HCT116 (cell line): ENCODE measurements around the gene RPL21. TPM values are rescaled to one million over a fixed set of nuclear protein-coding genes. Genes with fewer than 3 reads are reported as not detected.
"Not testable (repeated sequence)": the region's sequence is repeated elsewhere in the genome, so short reads cannot be mapped to it uniquely, and the experiment has no call there.

ENCODE experiments used
- ATAC-seq: fragments of 200-7000 bp; cut with Tn5 transposase; 2 replicates; pipeline ENCODE4 v1.9.1; 2020; ENCODE audit warnings: mild to moderate bottlenecking, moderate library complexity
- BruUV-seq: library from RNA; stranded (reverse); fragments of 400-500 nt; replicated peaks from 2 replicates; lab custom pipeline; 2021; lab: Mats Ljungman, UMichigan
- CTCF ChIA-PET: fragments of 300-600 bp; sonication (Branson Sonifier 250); formaldehyde crosslinking; loops from one replicate; lab custom pipeline; 2021; ENCODE audit warnings: antibody characterized with exemption; lab: Charles Lee
- POLR2A ChIA-PET: fragments of 300-600, 350-600 bp; sonication (Branson Sonifier 250); formaldehyde crosslinking; loops from one replicate; lab custom pipeline; 2021; ENCODE audit warnings: antibody characterized with exemption; lab: Charles Lee
- RAD21 ChIA-PET, 2 experiments: fragments of 300-600 bp; sonication (Branson Sonifier 250); formaldehyde crosslinking; loops; one replicate each; lab custom pipeline; 2023; ENCODE audit warnings: low total read pairs in 2 of 2; ENCODE audit not compliant: uncharacterized antibody in 2 of 2, unreplicated experiment in 2 of 2, low non-redundant PET in 1 of 2; lab: Charles Lee
- DNase-seq: peaks from one replicate; pipeline ENCODE4 v3.0.0-alpha.2; 2010; ENCODE audit warnings: low read depth, low spot score
- H2AFZ ChIP-seq: fragments of 200-600 bp; shearing (Covaris generic), sonication (generic); 2 replicates; pipeline ENCODE4 v1.6.1; 2017; ENCODE audit warnings: low read depth, mixed run types, mixed read lengths, antibody characterized with exemption, low read length; ENCODE audit not compliant: poor library complexity, severe bottlenecking
- H3K27ac ChIP-seq: 2 replicates; pipeline ENCODE4 v1.5.1; 2012; ENCODE audit warnings: low read depth, low read length
- H3K27me3 ChIP-seq: fragments of 200-600 bp; sonication (generic); 2 replicates; pipeline ENCODE4 v1.6.1; 2016; ENCODE audit warnings: mixed run types, low read length, mixed read lengths; ENCODE audit not compliant: insufficient read depth
- H3K36me3 ChIP-seq, 2 experiments: fragments of 200-500 bp in 1 of 2; fragments of 200-600 bp in 1 of 2; sonication (Bioruptor generic) in 1 of 2; sonication (generic) in 1 of 2; 2 replicates each; pipeline versions ENCODE4 v1.5.1 to v1.6.1; 2014 to 2016; ENCODE audit warnings: low read length in 2 of 2, inconsistent platforms in 1 of 2, mixed read lengths in 1 of 2, mixed run types in 1 of 2; ENCODE audit not compliant: insufficient read depth in 2 of 2, control insufficient read depth in 1 of 2
- H3K4me1 ChIP-seq, 2 experiments: fragments of 200-600 bp in 1 of 2; sonication (generic) in 1 of 2; 2 replicates each; pipeline versions ENCODE4 v1.5.1 to v1.6.1; 2012 to 2017; ENCODE audit warnings: low read length in 2 of 2, inconsistent platforms in 1 of 2, mild to moderate bottlenecking in 1 of 2, mixed read lengths in 1 of 2, mixed run types in 1 of 2, moderate library complexity in 1 of 2; ENCODE audit not compliant: insufficient read depth in 2 of 2, control insufficient read depth in 1 of 2
- H3K4me2 ChIP-seq: fragments of 200-600 bp; sonication (generic); 2 replicates; pipeline ENCODE4 v1.6.1; 2017; ENCODE audit warnings: mixed run types, low read length, mixed read lengths
- H3K4me3 ChIP-seq, 2 experiments: fragments of 200-600 bp in 1 of 2; sonication (generic) in 1 of 2; replicated peaks in 1 of 2; 2 replicates each; pipeline ENCODE4 v1.5.1; 2011 to 2016; ENCODE audit warnings: low read length in 2 of 2, control low read depth in 1 of 2, low read depth in 1 of 2, mild to moderate bottlenecking in 1 of 2, mixed read lengths in 1 of 2, mixed run types in 1 of 2
- H3K79me2 ChIP-seq: fragments of 200-600 bp; sonication (generic); 2 replicates; pipeline ENCODE4 v1.6.1; 2017; ENCODE audit warnings: mild to moderate bottlenecking, mixed run types, low read length, moderate library complexity, mixed read lengths; ENCODE audit not compliant: insufficient read depth
- H3K9ac ChIP-seq: fragments of 200-600 bp; sonication (generic); 2 replicates; pipeline ENCODE4 v1.6.1; 2016; ENCODE audit warnings: low read length, mixed read lengths
- H3K9me2 ChIP-seq: fragments of 200-600 bp; sonication (generic), shearing (Covaris generic); 2 replicates; pipeline ENCODE4 v1.6.1; 2017; ENCODE audit warnings: mixed run types, mild to moderate bottlenecking, moderate library complexity; ENCODE audit not compliant: insufficient read depth
- H3K9me3 ChIP-seq, 2 experiments: fragments of 200-500 bp in 1 of 2; fragments of 200-600 bp in 1 of 2; sonication (Bioruptor generic) in 1 of 2; sonication (generic) in 1 of 2; 2 replicates each; pipeline ENCODE4 v1.6.1; 2014 to 2017; ENCODE audit warnings: low read length in 2 of 2, mixed read lengths in 2 of 2, inconsistent platforms in 1 of 2, low read depth in 1 of 2, mild to moderate bottlenecking in 1 of 2, mixed run types in 1 of 2, moderate library complexity in 1 of 2; ENCODE audit not compliant: control insufficient read depth in 1 of 2, insufficient read depth in 1 of 2
- H4K20me1 ChIP-seq: fragments of 200-600 bp; sonication (generic), shearing (Covaris generic); 2 replicates; pipeline ENCODE4 v1.6.1; 2017; ENCODE audit warnings: mixed run types, mild to moderate bottlenecking, moderate library complexity; ENCODE audit not compliant: insufficient read depth
- CBX3 ChIP-seq: IDR thresholded peaks from 2 replicates; pipeline ENCODE4 v1.6.1; 2012; ENCODE audit warnings: low read depth
- CEBPB ChIP-seq: IDR thresholded peaks from 2 replicates; pipeline ENCODE4 v1.6.1; 2012; ENCODE audit warnings: low read depth
- EZH2 ChIP-seq: fragments of 200-600 bp; sonication (generic); IDR thresholded peaks from 2 replicates; pipeline ENCODE4 v1.6.1; 2017; ENCODE audit warnings: antibody characterized with exemption, mixed run types
- JUND ChIP-seq: IDR thresholded peaks from 2 replicates; pipeline ENCODE4 v1.6.1; 2012
- MAX ChIP-seq: IDR thresholded peaks from 2 replicates; pipeline ENCODE4 v1.6.1; 2012
- RAD21 ChIP-seq: IDR thresholded peaks from 2 replicates; pipeline ENCODE4 v1.6.1; 2012; ENCODE audit warnings: low read depth, mild to moderate bottlenecking
- SP1 ChIP-seq: IDR thresholded peaks from 2 replicates; pipeline ENCODE4 v1.6.1; 2012; ENCODE audit warnings: low read depth
- TCF7L2 ChIP-seq: IDR thresholded peaks from 2 replicates; pipeline ENCODE4 v1.7.0; 2011; ENCODE audit warnings: borderline replicate concordance, inconsistent platforms; ENCODE audit not compliant: insufficient read depth, insufficient read length; ENCODE audit errors: extremely low read depth
- YY1 ChIP-seq: IDR thresholded peaks from 2 replicates; pipeline ENCODE4 v1.6.1; 2011; ENCODE audit warnings: low read length, low read depth, moderate library complexity, mild to moderate bottlenecking; ENCODE audit not compliant: insufficient replicate concordance; ENCODE audit errors: extremely low read depth
- ZFX ChIP-seq: fragments of 450-650 bp; IDR thresholded peaks from 2 replicates; pipeline ENCODE4 v1.6.1; 2017
- ZNF274 ChIP-seq: fragments of 200-500 bp; sonication (Bioruptor generic); IDR thresholded peaks from 2 replicates; pipeline ENCODE4 v1.6.1; 2014; ENCODE audit warnings: mild to moderate bottlenecking, low read depth, low read length, inconsistent platforms
- intact Hi-C: fragments of 100-400 bp; cut with micrococcal nuclease; formaldehyde crosslinking; loops from 2 replicates; pipeline ENCODE4 v1.10.0; 2022
- total RNA-seq: library from RNA; stranded (reverse); gene quantifications from one replicate; pipeline ENCODE4 v1.2.1, GENCODE V29; 2021; ENCODE audit not compliant: unreplicated experiment
- TF ChIP-seq, protein P1 (sequence below): IDR thresholded peaks from 2 replicates; pipeline ENCODE4 v1.6.1; 2012
- TF ChIP-seq, protein P2 (sequence below): IDR thresholded peaks from 2 replicates; pipeline ENCODE4 v1.6.1; 2012; ENCODE audit warnings: low read depth
- TF ChIP-seq, protein P3 (sequence below), 3 experiments: fragments of 200-600 bp in 1 of 3; sonication (generic) in 1 of 3; IDR thresholded peaks in 2 of 3; conservative IDR thresholded peaks in 1 of 3; 2 replicates each; pipeline ENCODE4 v1.5.1; 2012 to 2017; ENCODE audit warnings: low read depth in 2 of 3, low read length in 2 of 3, antibody characterized with exemption in 1 of 3, borderline replicate concordance in 1 of 3, control low read depth in 1 of 3, mild to moderate bottlenecking in 1 of 3, mixed read lengths in 1 of 3, mixed run types in 1 of 3, moderate library complexity in 1 of 3; ENCODE audit not compliant: insufficient read depth in 1 of 3

The RPL21 gene
- total RNA-seq, 1 experiment from 2014 or later, result 915 TPM

- H4K20me1 ChIP-seq, H3K4me3 ChIP-seq, H3K27ac ChIP-seq, H2AFZ ChIP-seq, H3K4me1 ChIP-seq, intact Hi-C loops, H3K36me3 ChIP-seq, H3K9me3 ChIP-seq, H3K9me2 ChIP-seq, H3K79me2 ChIP-seq, H3K9ac ChIP-seq, H3K27me3 ChIP-seq, DNase-seq, H3K4me2 ChIP-seq, POLR2A ChIA-PET, RAD21 ChIA-PET, CTCF ChIA-PET, ATAC-seq, BruUV-seq: not testable (repeated sequence)
These were observed 29.3 kb upstream of the RPL21 start for GRCh38 chr13:27222100-27222499.

DNA sequence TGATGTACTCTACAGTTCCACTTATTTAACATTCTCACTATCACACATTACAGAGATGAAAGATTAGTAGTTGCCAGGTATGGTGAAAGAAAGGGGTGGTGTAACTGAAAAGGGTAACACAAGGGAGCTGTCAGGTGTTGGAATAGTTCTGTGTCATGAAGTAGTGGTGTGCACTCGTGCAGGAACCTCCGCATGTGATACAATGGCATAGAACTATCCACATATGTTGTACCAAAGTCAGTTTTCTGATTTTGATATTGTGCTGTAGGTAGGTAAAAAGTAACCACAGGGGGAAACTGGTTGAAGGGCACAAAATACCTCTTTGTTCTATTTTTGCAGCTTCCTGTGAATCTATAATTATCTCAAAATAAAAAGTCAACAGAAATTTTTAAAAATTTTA, 24.4 kb upstream of the RPL21 start:
- no peaks in the 10 kb centered on the region for H3K79me2 ChIP-seq
- ATAC-seq (no peak), DNase-seq (no peak)
- H4K20me1 ChIP-seq, result no peaks in the 10 kb centered on the region
- H3K27ac ChIP-seq, result no peak overlapping the region
- no peak overlapping the region for H3K4me2 ChIP-seq
- no peak overlapping the region for H3K9ac ChIP-seq
- no peaks in the 10 kb centered on the region for H3K9me3 ChIP-seq
- no peaks in the 10 kb centered on the region for H3K9me2 ChIP-seq
- no peaks in the 10 kb centered on the region; a peak in 1 of 4 replicates for H3K4me1 ChIP-seq
- H3K36me3 ChIP-seq, result no peaks in the 10 kb centered on the region
- no peaks in the 10 kb centered on the region for H3K27me3 ChIP-seq
- H2AFZ ChIP-seq, result no peak overlapping the region
- no peak overlapping the region for H3K4me3 ChIP-seq
- intact Hi-C loops, result no loop called here
- CTCF ChIA-PET, result no interaction called here
- POLR2A ChIA-PET, result interaction anchor here (0.7 kb wide), 2 partner anchors 31 to 228 kb away, joined by 3 to 4 read pairs; no protein-coding TSS in a partner anchor
- RAD21 ChIA-PET, result no interaction called here
- no TSS peak for BruUV-seq
- TF ChIP-seq, protein P1, sequence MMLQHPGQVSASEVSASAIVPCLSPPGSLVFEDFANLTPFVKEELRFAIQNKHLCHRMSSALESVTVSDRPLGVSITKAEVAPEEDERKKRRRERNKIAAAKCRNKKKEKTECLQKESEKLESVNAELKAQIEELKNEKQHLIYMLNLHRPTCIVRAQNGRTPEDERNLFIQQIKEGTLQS, result no peak
- no peak for TF ChIP-seq MAX
- no peak for TF ChIP-seq EZH2
- TF ChIP-seq RAD21, result no peak
- TF ChIP-seq, protein P2, sequence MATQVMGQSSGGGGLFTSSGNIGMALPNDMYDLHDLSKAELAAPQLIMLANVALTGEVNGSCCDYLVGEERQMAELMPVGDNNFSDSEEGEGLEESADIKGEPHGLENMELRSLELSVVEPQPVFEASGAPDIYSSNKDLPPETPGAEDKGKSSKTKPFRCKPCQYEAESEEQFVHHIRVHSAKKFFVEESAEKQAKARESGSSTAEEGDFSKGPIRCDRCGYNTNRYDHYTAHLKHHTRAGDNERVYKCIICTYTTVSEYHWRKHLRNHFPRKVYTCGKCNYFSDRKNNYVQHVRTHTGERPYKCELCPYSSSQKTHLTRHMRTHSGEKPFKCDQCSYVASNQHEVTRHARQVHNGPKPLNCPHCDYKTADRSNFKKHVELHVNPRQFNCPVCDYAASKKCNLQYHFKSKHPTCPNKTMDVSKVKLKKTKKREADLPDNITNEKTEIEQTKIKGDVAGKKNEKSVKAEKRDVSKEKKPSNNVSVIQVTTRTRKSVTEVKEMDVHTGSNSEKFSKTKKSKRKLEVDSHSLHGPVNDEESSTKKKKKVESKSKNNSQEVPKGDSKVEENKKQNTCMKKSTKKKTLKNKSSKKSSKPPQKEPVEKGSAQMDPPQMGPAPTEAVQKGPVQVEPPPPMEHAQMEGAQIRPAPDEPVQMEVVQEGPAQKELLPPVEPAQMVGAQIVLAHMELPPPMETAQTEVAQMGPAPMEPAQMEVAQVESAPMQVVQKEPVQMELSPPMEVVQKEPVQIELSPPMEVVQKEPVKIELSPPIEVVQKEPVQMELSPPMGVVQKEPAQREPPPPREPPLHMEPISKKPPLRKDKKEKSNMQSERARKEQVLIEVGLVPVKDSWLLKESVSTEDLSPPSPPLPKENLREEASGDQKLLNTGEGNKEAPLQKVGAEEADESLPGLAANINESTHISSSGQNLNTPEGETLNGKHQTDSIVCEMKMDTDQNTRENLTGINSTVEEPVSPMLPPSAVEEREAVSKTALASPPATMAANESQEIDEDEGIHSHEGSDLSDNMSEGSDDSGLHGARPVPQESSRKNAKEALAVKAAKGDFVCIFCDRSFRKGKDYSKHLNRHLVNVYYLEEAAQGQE, result no peak
- TF ChIP-seq CBX3, result no peak
- no peak for TF ChIP-seq SP1
- no peak for TF ChIP-seq ZFX
- TF ChIP-seq, protein P3, sequence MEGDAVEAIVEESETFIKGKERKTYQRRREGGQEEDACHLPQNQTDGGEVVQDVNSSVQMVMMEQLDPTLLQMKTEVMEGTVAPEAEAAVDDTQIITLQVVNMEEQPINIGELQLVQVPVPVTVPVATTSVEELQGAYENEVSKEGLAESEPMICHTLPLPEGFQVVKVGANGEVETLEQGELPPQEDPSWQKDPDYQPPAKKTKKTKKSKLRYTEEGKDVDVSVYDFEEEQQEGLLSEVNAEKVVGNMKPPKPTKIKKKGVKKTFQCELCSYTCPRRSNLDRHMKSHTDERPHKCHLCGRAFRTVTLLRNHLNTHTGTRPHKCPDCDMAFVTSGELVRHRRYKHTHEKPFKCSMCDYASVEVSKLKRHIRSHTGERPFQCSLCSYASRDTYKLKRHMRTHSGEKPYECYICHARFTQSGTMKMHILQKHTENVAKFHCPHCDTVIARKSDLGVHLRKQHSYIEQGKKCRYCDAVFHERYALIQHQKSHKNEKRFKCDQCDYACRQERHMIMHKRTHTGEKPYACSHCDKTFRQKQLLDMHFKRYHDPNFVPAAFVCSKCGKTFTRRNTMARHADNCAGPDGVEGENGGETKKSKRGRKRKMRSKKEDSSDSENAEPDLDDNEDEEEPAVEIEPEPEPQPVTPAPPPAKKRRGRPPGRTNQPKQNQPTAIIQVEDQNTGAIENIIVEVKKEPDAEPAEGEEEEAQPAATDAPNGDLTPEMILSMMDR (IDR thresholded peaks at IDR 0.05 in 2 of 3, conservative IDR thresholded peaks at IDR 0.05 in 1 of 3; ENCODE audit: borderline replicate concordance in 1 of 3, insufficient read depth in 1 of 3, low read depth in 2 of 3, low read length in 2 of 3), result no peak
- no peak for TF ChIP-seq ZNF274
- TF ChIP-seq YY1, result no peak
- no peak for TF ChIP-seq JUND
- no peak for TF ChIP-seq TCF7L2
- no peak for TF ChIP-seq CEBPB
